Kasumi-1 (cell line): ENCODE data around the gene MED13L.

Experiments
- DNase-seq, 2 experiments: peaks; one replicate each; lab custom pipeline; 2025; lab: John Stamatoyannopoulos, UW

Gene MED13L

GRCh38 chr12:116277467-116278278, at the start of gene MED13L:
Gene MED13L, minus strand, starts transcription at chr12:116277693. Its CDS starts 562 bp downstream, at chr12:116277131.
- peak; percentile 71 to 81 for DNase-seq

- peak; percentile 79 to 81 for DNase-seq
Observed at GRCh38 chr12:116325336-116325664, 47.8 kb upstream of the MED13L start.

- peak; percentile 64 to 67 for DNase-seq
Observed at GRCh38 chr12:116324654-116325335, 47.3 kb upstream of the MED13L start.

- DNase-seq: no peak
Observed at GRCh38 chr12:116323406-116324386, 46.2 kb upstream of the MED13L start.

GRCh38 chr12:116321913-116322312, 44.4 kb upstream of the MED13L start:
- no peak for DNase-seq

GRCh38 chr12:116320791-116321217, 43.3 kb upstream of the MED13L start:
- DNase-seq: no peak

GRCh38 chr12:116319898-116320621, 42.6 kb upstream of the MED13L start:
- peak; percentile 90 to 92 for DNase-seq

- peak; percentile 23 to 39 for DNase-seq
Observed at GRCh38 chr12:116319233-116319897, 41.9 kb upstream of the MED13L start.

- no peak for DNase-seq
Observed at GRCh38 chr12:116318576-116319232, 41.2 kb upstream of the MED13L start.

GRCh38 chr12:116317986-116318575, 40.6 kb upstream of the MED13L start:
- DNase-seq: no peak

- DNase-seq: no peak
Observed at GRCh38 chr12:116317139-116317538, 39.6 kb upstream of the MED13L start.

GRCh38 chr12:116314477-116314876, 37.0 kb upstream of the MED13L start:
- peak; percentile 62 to 69 for DNase-seq

GRCh38 chr12:116313194-116313927, 35.9 kb upstream of the MED13L start:
- DNase-seq: no peak

GRCh38 chr12:116310082-116310481, 32.6 kb upstream of the MED13L start:
- DNase-seq: no peak

- DNase-seq: no peak
Observed at GRCh38 chr12:116309343-116309742, 31.9 kb upstream of the MED13L start.

- no peak for DNase-seq
Observed at GRCh38 chr12:116308647-116309046, 31.2 kb upstream of the MED13L start.

GRCh38 chr12:116306968-116307367, 29.5 kb upstream of the MED13L start:
- DNase-seq: no peak

- no peak for DNase-seq
Observed at GRCh38 chr12:116306506-116306905, 29.0 kb upstream of the MED13L start.

- no peak for DNase-seq
Observed at GRCh38 chr12:116304621-116305020, 27.1 kb upstream of the MED13L start.
